Hepatocyte (in vitro differentiated cells): ENCODE measurements around the gene APAF1. TPM values are rescaled to one million over a fixed set of nuclear protein-coding genes. Genes with fewer than 3 reads are reported as not detected.

Experiments
- DNase-seq: peaks from one replicate; pipeline ENCODE4 v3.0.0-alpha.2; 2016; ENCODE audit warnings: low spot score
- H2AFZ ChIP-seq: fragments of 200-600 bp; sonication (generic); 2 replicates; pipeline ENCODE4 v1.6.0; 2016; ENCODE audit warnings: antibody characterized with exemption, mild to moderate bottlenecking
- H3K27ac ChIP-seq: fragments of 200-600 bp; sonication (generic); 2 replicates; pipeline ENCODE4 v1.5.1; 2016; ENCODE audit warnings: mild to moderate bottlenecking
- H3K27me3 ChIP-seq: fragments of 200-600 bp; sonication (generic); 2 replicates; pipeline ENCODE4 v1.6.1; 2016
- H3K36me3 ChIP-seq: fragments of 200-600 bp; sonication (generic); replicated peaks from 2 replicates; pipeline ENCODE4 v1.5.1; 2016; ENCODE audit warnings: low read depth; ENCODE audit not compliant: insufficient read depth
- H3K4me1 ChIP-seq: fragments of 200-600 bp; sonication (generic); 2 replicates; pipeline ENCODE4 v1.5.1; 2016; ENCODE audit warnings: mild to moderate bottlenecking, moderate library complexity; ENCODE audit not compliant: insufficient read depth
- H3K4me2 ChIP-seq: fragments of 200-600 bp; sonication (generic); 2 replicates; pipeline ENCODE4 v1.6.0; 2016
- H3K4me3 ChIP-seq: fragments of 200-600 bp; sonication (generic); 2 replicates; pipeline ENCODE4 v1.5.1; 2016; ENCODE audit warnings: mild to moderate bottlenecking
- H3K79me2 ChIP-seq: fragments of 200-600 bp; sonication (generic); 2 replicates; pipeline ENCODE4 v1.6.0; 2017; ENCODE audit warnings: mild to moderate bottlenecking
- H3K9me2 ChIP-seq: fragments of 200-600 bp; sonication (generic); replicated peaks from 2 replicates; pipeline ENCODE4 v1.6.0; 2017; ENCODE audit warnings: mild to moderate bottlenecking; ENCODE audit not compliant: insufficient read depth
- H3K9me3 ChIP-seq: fragments of 200-600 bp; sonication (generic); 2 replicates; pipeline ENCODE4 v1.5.1; 2016; ENCODE audit warnings: low read depth, mild to moderate bottlenecking
- H4K20me1 ChIP-seq: fragments of 200-600 bp; sonication (generic); 2 replicates; pipeline ENCODE4 v1.6.0; 2016; ENCODE audit warnings: mild to moderate bottlenecking; ENCODE audit not compliant: insufficient read depth, poor library complexity, severe bottlenecking
- EZH2 ChIP-seq: fragments of 200-600 bp; sonication (generic); IDR thresholded peaks from 2 replicates; pipeline ENCODE4 v1.6.1; 2016; ENCODE audit warnings: antibody characterized with exemption, mild to moderate bottlenecking, borderline replicate concordance
- EZH2phosphoT487 ChIP-seq: fragments of 200-600 bp; sonication (generic); IDR thresholded peaks from one replicate; pipeline ENCODE4 v1.6.1; 2018; ENCODE audit warnings: antibody characterized with exemption, mild to moderate bottlenecking, low read depth, moderate library complexity; ENCODE audit not compliant: unreplicated experiment, severe bottlenecking
- WGBS: methylation state at CpG from one replicate; pipeline ENCODE4 v1.1.6; 2016; ENCODE audit warnings: low lambda C conversion rate; ENCODE audit errors: missing lambda C conversion rate; 5-methylcytosine and 5-hydroxymethylcytosine counted together
- polyA plus RNA-seq: library from polyadenylated mRNA; unstranded; fragments of >200 nt; fragmentation: Nextera tagmentation; extraction: Ambion mirVana; gene quantifications from 2 replicates; pipeline ENCODE4 v1.2.1, GENCODE V29; 2016
- total RNA-seq: library from RNA; depleted of rRNA; stranded (reverse); fragments of >200 nt; gene quantifications from 2 replicates; pipeline ENCODE4 v1.2.3, GENCODE V29; 2014
- TF ChIP-seq, protein P1 (sequence below): fragments of 200-600 bp; sonication (generic); IDR thresholded peaks from 2 replicates; pipeline ENCODE4 v1.5.1; 2016; ENCODE audit warnings: antibody characterized with exemption, mild to moderate bottlenecking; ENCODE audit not compliant: poor library complexity

The APAF1 gene
- total and polyA plus RNA-seq, 2 experiments from 2014 or later: 6.8 to 26.4 TPM

DNA sequence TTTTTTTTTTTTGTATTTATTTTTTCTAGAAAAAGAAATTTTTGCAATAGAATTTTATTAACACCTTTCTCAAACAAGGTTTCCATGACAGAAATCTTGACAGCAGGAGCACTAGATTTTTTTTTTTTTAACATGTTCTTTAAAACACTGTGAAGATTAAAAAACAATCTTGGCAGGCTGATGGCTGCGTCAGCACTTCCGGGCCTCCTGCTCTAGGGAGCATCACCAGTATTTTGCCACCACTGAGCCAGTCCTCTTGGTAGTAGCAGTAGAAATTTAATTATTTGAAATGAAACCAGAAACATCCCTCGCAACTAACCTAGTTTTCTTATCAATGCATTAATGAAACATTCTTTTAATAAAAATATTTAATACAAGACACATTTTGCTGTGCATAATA, 99.6 kb downstream of the APAF1 start:
- Histone ChIP-seq H2AFZ (no peak overlapping the region), H3K36me3 (no peaks in the 10 kb centered on the region), H4K20me1 (no peaks in the 10 kb centered on the region), H3K9me3 (no peaks in the 10 kb centered on the region), H3K4me1 (no peaks in the 10 kb centered on the region), H3K4me2 (no peak overlapping the region), H3K27me3 (peaks cover 12% of the 10 kb centered on the region), H3K4me3 (no peak overlapping the region), H3K9me2 (no peaks in the 10 kb centered on the region), H3K27ac (no peak overlapping the region), H3K79me2 (no peaks in the 10 kb centered on the region)
- WGBS: 92% methylated on average over 3 of the region's 3 CpGs
- TF ChIP-seq EZH2phosphoT487 (no peak), EZH2 (no peak)
- TF ChIP-seq, protein P1, sequence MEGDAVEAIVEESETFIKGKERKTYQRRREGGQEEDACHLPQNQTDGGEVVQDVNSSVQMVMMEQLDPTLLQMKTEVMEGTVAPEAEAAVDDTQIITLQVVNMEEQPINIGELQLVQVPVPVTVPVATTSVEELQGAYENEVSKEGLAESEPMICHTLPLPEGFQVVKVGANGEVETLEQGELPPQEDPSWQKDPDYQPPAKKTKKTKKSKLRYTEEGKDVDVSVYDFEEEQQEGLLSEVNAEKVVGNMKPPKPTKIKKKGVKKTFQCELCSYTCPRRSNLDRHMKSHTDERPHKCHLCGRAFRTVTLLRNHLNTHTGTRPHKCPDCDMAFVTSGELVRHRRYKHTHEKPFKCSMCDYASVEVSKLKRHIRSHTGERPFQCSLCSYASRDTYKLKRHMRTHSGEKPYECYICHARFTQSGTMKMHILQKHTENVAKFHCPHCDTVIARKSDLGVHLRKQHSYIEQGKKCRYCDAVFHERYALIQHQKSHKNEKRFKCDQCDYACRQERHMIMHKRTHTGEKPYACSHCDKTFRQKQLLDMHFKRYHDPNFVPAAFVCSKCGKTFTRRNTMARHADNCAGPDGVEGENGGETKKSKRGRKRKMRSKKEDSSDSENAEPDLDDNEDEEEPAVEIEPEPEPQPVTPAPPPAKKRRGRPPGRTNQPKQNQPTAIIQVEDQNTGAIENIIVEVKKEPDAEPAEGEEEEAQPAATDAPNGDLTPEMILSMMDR: no peak
- no peak for DNase-seq

DNA sequence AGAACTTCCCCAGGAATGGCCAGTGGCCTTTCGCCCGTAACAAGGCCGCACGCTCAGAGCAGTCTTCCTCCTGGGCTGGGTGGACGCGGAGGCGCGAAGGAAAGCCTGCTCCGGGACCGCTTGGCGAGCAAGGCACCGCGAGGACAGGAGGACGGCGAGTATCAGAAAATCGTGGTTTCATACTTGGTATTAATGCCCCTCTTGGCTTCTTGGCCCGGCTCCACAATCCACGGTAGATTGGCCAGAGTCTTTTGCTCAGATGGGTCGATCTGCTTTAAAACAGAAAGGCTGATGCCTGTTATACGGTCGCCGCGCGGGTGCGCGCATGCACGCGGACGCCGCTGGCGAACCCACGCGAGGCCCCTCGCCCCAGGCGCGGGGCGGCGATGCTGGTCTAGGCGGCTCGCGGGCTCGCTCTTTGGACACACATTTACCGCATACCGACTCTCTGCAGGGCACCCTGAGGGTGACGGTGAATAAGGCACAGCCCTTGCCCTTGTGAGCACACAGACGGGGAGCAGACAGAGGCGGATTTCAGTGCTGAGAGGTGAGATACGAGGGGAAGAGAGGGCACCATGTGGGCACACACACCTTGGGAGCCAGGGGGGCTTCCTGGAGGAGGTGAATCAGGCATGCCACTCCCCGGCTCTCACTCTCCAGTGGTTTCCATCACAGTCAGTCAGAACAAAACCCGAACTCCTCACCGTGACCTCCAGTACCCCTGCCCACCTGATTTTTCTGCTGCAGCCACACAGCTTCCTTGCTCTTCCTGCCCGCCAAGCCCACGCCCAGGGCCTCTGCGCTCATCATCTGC, 100.7 kb downstream of the APAF1 start:
- Histone ChIP-seq H4K20me1 (no peaks in the 10 kb centered on the region), H3K36me3 (no peaks in the 10 kb centered on the region), H2AFZ (peak overlapping the region; percentile 49), H3K27me3 (peaks cover 12% of the 10 kb centered on the region), H3K9me3 (no peaks in the 10 kb centered on the region), H3K79me2 (no peaks in the 10 kb centered on the region), H3K4me1 (no peaks in the 10 kb centered on the region), H3K27ac (no peak overlapping the region), H3K4me3 (peak overlapping the region; percentile 16), H3K9me2 (no peaks in the 10 kb centered on the region), H3K4me2 (peak overlapping the region; percentile 76)
- 64% methylated on average over 54 of the region's 54 CpGs for WGBS
- TF ChIP-seq EZH2phosphoT487 (no peak), EZH2 (no peak)
- TF ChIP-seq, protein P1: no peak
- no peak for DNase-seq

DNA sequence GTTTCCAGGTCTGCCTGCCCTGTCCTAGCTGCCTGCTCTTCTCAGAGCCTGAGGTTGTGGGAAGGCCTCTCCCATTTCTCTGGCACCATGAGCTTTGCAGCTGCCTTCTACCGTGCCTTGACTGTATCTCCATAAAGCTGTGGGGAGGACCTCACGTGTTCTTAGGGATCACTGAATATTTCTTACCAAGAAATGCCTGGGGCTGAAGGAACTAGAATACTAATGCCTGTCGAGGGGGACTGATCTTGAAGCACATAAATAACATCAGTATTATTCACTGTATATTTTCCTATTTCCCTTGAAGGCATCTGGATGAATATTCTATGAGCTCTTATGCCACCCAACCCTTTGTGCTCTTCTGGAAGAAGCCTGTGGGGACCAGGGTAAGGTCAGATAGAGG, 103.4 kb downstream of the APAF1 start:
- no peaks in the 10 kb centered on the region for H3K9me2 ChIP-seq
- no peaks in the 10 kb centered on the region for H3K4me1 ChIP-seq
- H3K9me3 ChIP-seq: no peaks in the 10 kb centered on the region
- 90% methylated on average over 3 of the region's 3 CpGs for WGBS
- no peak overlapping the region for H3K27ac ChIP-seq
- no peaks in the 10 kb centered on the region for H3K36me3 ChIP-seq
- no peaks in the 10 kb centered on the region for H4K20me1 ChIP-seq
- TF ChIP-seq EZH2 (no peak), EZH2phosphoT487 (no peak)
- no peak overlapping the region for H2AFZ ChIP-seq
- H3K4me3 ChIP-seq: no peak overlapping the region
- no peaks in the 10 kb centered on the region for H3K79me2 ChIP-seq
- DNase-seq: no peak
- H3K4me2 ChIP-seq: no peak overlapping the region
- peaks cover 12% of the 10 kb centered on the region for H3K27me3 ChIP-seq

DNA sequence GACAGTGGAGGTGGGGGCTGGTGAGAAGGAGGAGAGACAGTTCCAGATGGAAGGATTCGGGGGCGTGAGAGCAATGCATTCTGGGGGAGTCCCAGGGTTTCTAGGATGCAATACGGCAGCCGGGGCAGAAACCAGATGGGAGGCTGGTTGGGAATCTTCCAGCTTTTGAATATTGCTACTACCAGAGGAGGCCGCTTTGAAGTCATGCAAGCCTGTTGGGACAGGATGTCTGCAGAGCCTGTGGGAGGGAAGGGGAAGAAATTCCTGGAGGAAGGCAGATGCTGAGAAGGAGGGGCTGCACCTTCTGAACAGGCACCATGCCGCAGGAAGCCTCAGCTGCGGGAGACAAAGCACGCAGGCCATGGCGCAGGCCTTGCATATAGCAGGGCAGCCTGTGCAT, 105.4 kb downstream of the APAF1 start:
- no peak overlapping the region for H3K27ac ChIP-seq
- WGBS: 84% methylated on average over 9 of the region's 9 CpGs
- H3K9me2 ChIP-seq: no peaks in the 10 kb centered on the region
- peaks cover 10% of the 10 kb centered on the region for H3K27me3 ChIP-seq
- no peaks in the 10 kb centered on the region for H3K36me3 ChIP-seq
- no peaks in the 10 kb centered on the region for H3K9me3 ChIP-seq
- no peaks in the 10 kb centered on the region for H4K20me1 ChIP-seq
- no peak overlapping the region for H3K4me2 ChIP-seq
- no peak overlapping the region for H2AFZ ChIP-seq
- TF ChIP-seq, protein P1: no peak
- TF ChIP-seq EZH2: no peak
- TF ChIP-seq EZH2phosphoT487: no peak
- no peak for DNase-seq
- no peaks in the 10 kb centered on the region for H3K79me2 ChIP-seq
- no peaks in the 10 kb centered on the region for H3K4me1 ChIP-seq
- no peak overlapping the region for H3K4me3 ChIP-seq
